ENCODE results near the gene TNPO3. TPM values are rescaled to one million over a fixed set of nuclear protein-coding genes. Genes with fewer than 3 reads are reported as not detected.

TNPO3 gene
- total RNA-seq, 2 experiments from 2014 or later, result 55.1 to 71.7 TPM

DNA sequence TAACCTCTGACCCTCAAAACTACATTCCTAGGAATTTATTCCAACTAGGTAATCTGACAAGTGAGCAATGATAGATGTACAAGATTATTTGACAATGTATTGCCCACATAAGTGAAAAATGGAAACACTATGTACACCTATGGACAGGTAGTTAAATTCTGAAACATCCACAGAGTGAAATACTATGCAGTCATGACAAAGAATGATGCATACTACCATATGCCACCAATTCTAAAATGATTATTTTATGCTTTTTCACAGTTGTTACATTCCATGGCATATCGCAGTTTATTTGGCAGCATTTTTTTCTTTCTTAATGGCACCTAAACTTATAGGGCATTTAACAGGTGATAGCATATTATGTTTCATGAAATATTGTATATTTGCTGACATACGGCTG is 20.1 kb upstream of the TNPO3 start:
- BruUV-seq (replicated peaks), result no TSS peak
- no peak for DNase-seq (ENCODE audit: low spot score)
- Histone ChIP-seq H3K27ac (ENCODE audit: low read depth, low read length, poor library complexity, severe bottlenecking) (no peak overlapping the region), H3K9me3 (ENCODE audit: low read length) (no peaks in the 10 kb centered on the region), H3K4me1 (ENCODE audit: insufficient read depth, low read length, poor library complexity, severe bottlenecking) (no peaks in the 10 kb centered on the region), H4K20me1 (ENCODE audit: insufficient read depth, low read length) (no peaks in the 10 kb centered on the region), H3K79me2 (ENCODE audit: insufficient read depth, low read depth, low read length) (no peaks in the 10 kb centered on the region), H2AFZ (ENCODE audit: low read length) (no peak overlapping the region), H3K4me2 (ENCODE audit: low read length) (no peak overlapping the region), H3K4me3 (ENCODE audit: low read depth, low read length, poor library complexity, severe bottlenecking) (no peak overlapping the region), H3K36me3 (ENCODE audit: insufficient read depth, low read length) (no peaks in the 10 kb centered on the region), H3K9me2 (ENCODE audit: insufficient read depth, low read length) (no peaks in the 10 kb centered on the region)
- intact Hi-C loops (cut with micrococcal nuclease; ENCODE audit: unreplicated experiment), result no loop called here
- TF ChIP-seq, protein P1, sequence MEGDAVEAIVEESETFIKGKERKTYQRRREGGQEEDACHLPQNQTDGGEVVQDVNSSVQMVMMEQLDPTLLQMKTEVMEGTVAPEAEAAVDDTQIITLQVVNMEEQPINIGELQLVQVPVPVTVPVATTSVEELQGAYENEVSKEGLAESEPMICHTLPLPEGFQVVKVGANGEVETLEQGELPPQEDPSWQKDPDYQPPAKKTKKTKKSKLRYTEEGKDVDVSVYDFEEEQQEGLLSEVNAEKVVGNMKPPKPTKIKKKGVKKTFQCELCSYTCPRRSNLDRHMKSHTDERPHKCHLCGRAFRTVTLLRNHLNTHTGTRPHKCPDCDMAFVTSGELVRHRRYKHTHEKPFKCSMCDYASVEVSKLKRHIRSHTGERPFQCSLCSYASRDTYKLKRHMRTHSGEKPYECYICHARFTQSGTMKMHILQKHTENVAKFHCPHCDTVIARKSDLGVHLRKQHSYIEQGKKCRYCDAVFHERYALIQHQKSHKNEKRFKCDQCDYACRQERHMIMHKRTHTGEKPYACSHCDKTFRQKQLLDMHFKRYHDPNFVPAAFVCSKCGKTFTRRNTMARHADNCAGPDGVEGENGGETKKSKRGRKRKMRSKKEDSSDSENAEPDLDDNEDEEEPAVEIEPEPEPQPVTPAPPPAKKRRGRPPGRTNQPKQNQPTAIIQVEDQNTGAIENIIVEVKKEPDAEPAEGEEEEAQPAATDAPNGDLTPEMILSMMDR (conservative IDR thresholded peaks at IDR 0.05; ENCODE audit: low read length), result no peak
- TF ChIP-seq EZH2phosphoT487 (IDR thresholded peaks at IDR 0.05; ENCODE audit: borderline replicate concordance, low read depth, low read length), result no peak
- CTCF ChIA-PET (ENCODE audit: unreplicated experiment), result no interaction called here
- POLR2A ChIA-PET, result no interaction called here

DNA sequence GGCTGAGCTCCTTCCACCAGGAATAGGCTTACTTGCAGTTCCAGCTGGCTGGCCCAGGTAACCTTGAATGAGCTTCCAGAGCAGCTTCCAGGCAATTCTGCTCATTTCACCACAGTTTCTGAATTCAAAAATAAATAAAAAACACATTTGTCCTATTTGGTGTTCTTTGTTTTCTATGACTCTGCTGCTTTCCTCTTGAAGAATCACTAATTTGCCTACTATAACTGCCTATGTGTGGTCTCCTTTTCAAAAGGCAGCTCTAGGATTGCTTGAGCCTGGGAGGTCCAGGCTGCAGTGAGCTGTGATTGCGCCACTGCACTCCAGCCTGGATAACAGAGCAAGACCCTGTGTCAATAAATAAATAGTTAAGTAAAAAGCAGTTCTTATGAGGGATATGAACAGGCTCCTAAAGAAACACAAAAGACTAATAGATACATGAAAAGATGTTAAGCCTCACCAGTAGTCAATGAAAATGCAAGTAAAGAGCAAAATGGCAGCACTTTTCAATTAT is 19.5 kb upstream of the TNPO3 start:
- POLR2A ChIA-PET, result interaction anchor here (1.7 kb wide), 1 partner anchor 114 kb away, joined by 3 read pairs; no protein-coding TSS in a partner anchor
- no peaks in the 10 kb centered on the region for H3K9me2 ChIP-seq (ENCODE audit: insufficient read depth, low read length)
- H3K36me3 ChIP-seq (ENCODE audit: insufficient read depth, low read length), result no peaks in the 10 kb centered on the region
- CTCF ChIA-PET (ENCODE audit: unreplicated experiment), result no interaction called here
- no peak for DNase-seq (ENCODE audit: low spot score)
- no peaks in the 10 kb centered on the region for H3K9me3 ChIP-seq (ENCODE audit: low read length)
- no peak overlapping the region for H3K4me3 ChIP-seq (ENCODE audit: low read depth, low read length, poor library complexity, severe bottlenecking)
- intact Hi-C loops (cut with micrococcal nuclease; ENCODE audit: unreplicated experiment), result no loop called here
- no peak for TF ChIP-seq EZH2phosphoT487 (IDR thresholded peaks at IDR 0.05; ENCODE audit: borderline replicate concordance, low read depth, low read length)
- TF ChIP-seq, protein P1 (conservative IDR thresholded peaks at IDR 0.05; ENCODE audit: low read length), result no peak
- H3K4me1 ChIP-seq (ENCODE audit: insufficient read depth, low read length, poor library complexity, severe bottlenecking), result no peaks in the 10 kb centered on the region
- H2AFZ ChIP-seq (ENCODE audit: low read length), result no peak overlapping the region
- BruUV-seq (replicated peaks), result no TSS peak
- no peaks in the 10 kb centered on the region for H3K79me2 ChIP-seq (ENCODE audit: insufficient read depth, low read depth, low read length)
- H4K20me1 ChIP-seq (ENCODE audit: insufficient read depth, low read length), result no peaks in the 10 kb centered on the region
- no peak overlapping the region for H3K4me2 ChIP-seq (ENCODE audit: low read length)
- no peak overlapping the region for H3K27ac ChIP-seq (ENCODE audit: low read depth, low read length, poor library complexity, severe bottlenecking)

DNA sequence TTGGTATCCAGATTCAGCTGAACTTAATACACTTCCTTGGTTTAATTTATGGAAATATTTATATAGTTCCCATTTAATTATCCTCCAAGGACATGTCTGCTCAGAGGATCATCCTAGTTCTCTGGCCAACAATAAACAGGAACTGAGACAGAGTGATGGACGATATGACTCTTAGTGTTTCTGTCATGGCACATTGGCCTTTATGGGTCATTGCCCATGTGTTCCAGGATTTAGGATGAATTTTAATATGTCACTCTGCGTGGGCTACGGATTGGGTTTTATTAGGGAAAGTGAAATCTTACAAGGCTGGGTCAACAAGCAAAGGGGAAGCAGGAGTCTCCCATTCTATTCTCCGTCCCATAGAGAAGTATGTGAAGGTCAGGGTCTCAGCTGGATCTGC is 18.8 kb upstream of the TNPO3 start:
- intact Hi-C loops (cut with micrococcal nuclease; ENCODE audit: unreplicated experiment), result no loop called here
- CTCF ChIA-PET (ENCODE audit: unreplicated experiment), result no interaction called here
- TF ChIP-seq, protein P1 (conservative IDR thresholded peaks at IDR 0.05; ENCODE audit: low read length), result no peak
- TF ChIP-seq EZH2phosphoT487 (IDR thresholded peaks at IDR 0.05; ENCODE audit: borderline replicate concordance, low read depth, low read length), result no peak

More for the DNA sequence above, 18.8 kb upstream of the TNPO3 start:
- no peak for DNase-seq (ENCODE audit: low spot score)
- Histone ChIP-seq H3K27ac (ENCODE audit: low read depth, low read length, poor library complexity, severe bottlenecking) (no peak overlapping the region), H3K4me3 (ENCODE audit: low read depth, low read length, poor library complexity, severe bottlenecking) (no peak overlapping the region), H3K4me1 (ENCODE audit: insufficient read depth, low read length, poor library complexity, severe bottlenecking) (no peaks in the 10 kb centered on the region), H3K9me2 (ENCODE audit: insufficient read depth, low read length) (no peaks in the 10 kb centered on the region), H3K9me3 (ENCODE audit: low read length) (no peaks in the 10 kb centered on the region), H3K36me3 (ENCODE audit: insufficient read depth, low read length) (no peaks in the 10 kb centered on the region), H3K79me2 (ENCODE audit: insufficient read depth, low read depth, low read length) (no peaks in the 10 kb centered on the region), H3K4me2 (ENCODE audit: low read length) (no peak overlapping the region), H4K20me1 (ENCODE audit: insufficient read depth, low read length) (no peaks in the 10 kb centered on the region), H2AFZ (ENCODE audit: low read length) (no peak overlapping the region)
- BruUV-seq (replicated peaks), result no TSS peak
- POLR2A ChIA-PET, result interaction anchor here (1.1 to 1.7 kb wide), 3 partner anchors 11 to 113 kb away, joined by 3 to 4 read pairs (median 3); no protein-coding TSS in a partner anchor
